HepG2 (cell line): ENCODE data around the gene SMARCAD1. TPM values are rescaled to one million over a fixed set of nuclear protein-coding genes. Genes with fewer than 3 reads are reported as not detected.

Experiments
- ARHGAP35 ChIP-seq: sonication (generic); formaldehyde crosslinking; IDR thresholded peaks from 2 replicates; pipeline ENCODE4 v1.9.0; 2022; ENCODE audit warnings: mild to moderate bottlenecking, inconsistent platforms, moderate library complexity, missing genetic modification reagents, borderline replicate concordance
- ATF1 ChIP-seq: IDR thresholded peaks from 2 replicates; pipeline ENCODE4 v1.6.1; 2016; ENCODE audit warnings: mild to moderate bottlenecking, control low read depth
- GTF2F1 ChIP-seq: fragments of 150-350 bp; IDR thresholded peaks from 2 replicates; pipeline ENCODE4 v1.6.1; 2014; ENCODE audit warnings: low read length
- MLLT10 ChIP-seq: sonication (generic); formaldehyde crosslinking; IDR thresholded peaks from 2 replicates; pipeline ENCODE4 v1.4.0; 2020; ENCODE audit warnings: missing genetic modification reagents
- MTA1 ChIP-seq: sonication (generic); formaldehyde crosslinking; IDR thresholded peaks from 2 replicates; pipeline ENCODE4 v1.4.0; 2020; ENCODE audit warnings: missing genetic modification reagents, mild to moderate bottlenecking, borderline replicate concordance
- RXRA ChIP-seq: sonication (generic); formaldehyde crosslinking; IDR thresholded peaks from 2 replicates; pipeline ENCODE4 v1.5.1; 2020; ENCODE audit warnings: missing genetic modification reagents
- SUZ12 ChIP-seq: fragments of 150-350 bp; IDR thresholded peaks from 2 replicates; pipeline ENCODE4 v1.6.1; 2014; ENCODE audit warnings: low read depth, low read length
- TBX2 ChIP-seq: sonication (generic); formaldehyde crosslinking; IDR thresholded peaks from 2 replicates; pipeline ENCODE4 v1.5.0; 2020; ENCODE audit warnings: missing genetic modification reagents, mild to moderate bottlenecking, borderline replicate concordance
- TMF1 ChIP-seq: sonication (generic); formaldehyde crosslinking; IDR thresholded peaks from 2 replicates; pipeline ENCODE4 v1.8.1; 2022; ENCODE audit warnings: low read depth, missing genetic modification reagents
- ZNF121 ChIP-seq: sonication (generic); formaldehyde crosslinking; IDR thresholded peaks from 2 replicates; pipeline ENCODE4 v1.5.0; 2020; ENCODE audit warnings: mild to moderate bottlenecking, missing genetic modification reagents
- ZNF17 ChIP-seq: sonication (generic); formaldehyde crosslinking; IDR thresholded peaks from 2 replicates; pipeline ENCODE4 v1.5.0; 2020; ENCODE audit warnings: mild to moderate bottlenecking, missing genetic modification reagents
- ZNF337 ChIP-seq: sonication (generic); formaldehyde crosslinking; IDR thresholded peaks from 2 replicates; pipeline ENCODE4 v1.5.1; 2020; ENCODE audit warnings: missing genetic modification reagents, low read depth, mild to moderate bottlenecking, borderline replicate concordance
- ZNF7 ChIP-seq: IDR thresholded peaks from 2 replicates; pipeline ENCODE4 v1.6.1; 2016; ENCODE audit warnings: missing biosample characterization, missing genetic modification reagents
- ZNF737 ChIP-seq: sonication (generic); formaldehyde crosslinking; IDR thresholded peaks from 2 replicates; pipeline ENCODE4 v1.5.0; 2020; ENCODE audit warnings: missing genetic modification reagents, mild to moderate bottlenecking, borderline replicate concordance
- ZNF788 ChIP-seq: sonication (generic); formaldehyde crosslinking; IDR thresholded peaks from 2 replicates; pipeline ENCODE4 v1.5.0; 2020; ENCODE audit warnings: mild to moderate bottlenecking, missing genetic modification reagents, borderline replicate concordance
- polyA plus RNA-seq, 8 experiments: library from polyadenylated mRNA; depleted of rRNA in 3 of 8; stranded (reverse) in 7 of 8; unstranded in 1 of 8; fragments of >200 nt; fragmentation: Illumina TruSeq in 4 of 8; extraction: Trizol in 4 of 8; gene quantifications; 2 replicates each; pipeline versions ENCODE4 v1.2.1 to v1.2.3, GENCODE V29; 2011 to 2016; ENCODE audit warnings: low read depth in 4 of 8, missing spikeins in 1 of 8, mixed read lengths in 1 of 8; ENCODE audit not compliant: insufficient read depth in 1 of 8
- total RNA-seq, 5 experiments: library from RNA; depleted of rRNA; stranded (reverse); fragments of >200 nt; fragmentation: Illumina TruSeq; extraction: Trizol; gene quantifications; 2 replicates each; pipeline ENCODE4 v1.2.3, GENCODE V29; 2016; ENCODE audit warnings: low read depth in 1 of 5
- TF ChIP-seq, protein P1 (sequence below): sonication (generic); formaldehyde crosslinking; IDR thresholded peaks from 2 replicates; pipeline ENCODE4 v1.5.1; 2020; ENCODE audit warnings: mild to moderate bottlenecking, missing genetic modification reagents, borderline replicate concordance
- TF ChIP-seq, protein P2 (sequence below): sonication (generic); formaldehyde crosslinking; IDR thresholded peaks from 2 replicates; pipeline ENCODE4 v1.4.0; 2020; ENCODE audit warnings: missing genetic modification reagents, low read depth, mild to moderate bottlenecking, borderline replicate concordance
- TF ChIP-seq, protein P3 (sequence below): sonication (generic); formaldehyde crosslinking; IDR thresholded peaks from 2 replicates; pipeline ENCODE4 v1.9.0; 2021; ENCODE audit warnings: mild to moderate bottlenecking, missing genetic modification reagents
- TF ChIP-seq, protein P4 (sequence below): sonication (generic); formaldehyde crosslinking; IDR thresholded peaks from 2 replicates; pipeline ENCODE4 v1.9.0; 2021; ENCODE audit warnings: missing genetic modification reagents, borderline replicate concordance

SMARCAD1 gene
- total and polyA plus RNA-seq, 2 of the 13 experiments (the other 11 are each of a cell fraction or from before 2014, with no cell fraction given): 18.2 to 35.9 TPM

DNA sequence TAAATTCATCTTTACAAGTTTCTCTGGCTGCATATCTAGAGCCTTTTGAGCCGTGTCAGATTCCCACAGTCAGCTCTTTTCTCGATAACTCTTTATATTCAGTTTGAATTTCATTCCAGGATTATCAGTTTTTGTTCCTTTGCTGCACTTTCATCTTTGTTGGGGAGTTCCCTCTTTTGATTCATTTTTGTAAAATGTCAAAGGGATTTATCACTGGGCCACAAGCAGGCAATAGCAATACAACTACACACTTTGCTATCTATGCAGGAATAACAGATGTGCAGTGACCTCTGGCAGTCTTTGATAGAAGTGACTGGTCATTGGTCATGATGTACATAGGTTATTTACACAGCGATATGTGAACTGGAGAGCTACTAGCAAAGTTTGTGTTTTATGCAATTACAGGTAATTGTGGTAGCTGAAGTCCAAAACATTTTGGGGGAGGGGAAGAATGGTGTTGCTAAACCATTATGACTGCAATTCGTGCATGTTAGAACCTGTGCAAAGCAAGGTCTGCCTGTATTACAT is 91.1 kb downstream of the SMARCAD1 start (continued):
- TF ChIP-seq MLLT10 (CRISPR knock-in tag): no peak
- TF ChIP-seq ZNF788 (CRISPR knock-in tag): no peak
- TF ChIP-seq, protein P1, sequence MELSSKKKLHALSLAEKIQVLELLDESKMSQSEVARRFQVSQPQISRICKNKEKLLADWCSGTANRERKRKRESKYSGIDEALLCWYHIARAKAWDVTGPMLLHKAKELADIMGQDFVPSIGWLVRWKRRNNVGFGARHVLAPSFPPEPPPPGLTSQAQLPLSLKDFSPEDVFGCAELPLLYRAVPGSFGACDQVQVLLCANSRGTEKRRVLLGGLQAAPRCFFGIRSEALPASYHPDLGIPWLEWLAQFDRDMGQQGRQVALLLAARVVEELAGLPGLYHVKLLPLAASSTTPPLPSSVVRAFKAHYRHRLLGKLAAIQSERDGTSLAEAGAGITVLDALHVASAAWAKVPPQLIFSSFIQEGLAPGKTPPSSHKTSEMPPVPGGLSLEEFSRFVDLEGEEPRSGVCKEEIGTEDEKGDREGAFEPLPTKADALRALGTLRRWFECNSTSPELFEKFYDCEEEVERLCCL: no peak
- TF ChIP-seq SUZ12: no peak
- no peak for TF ChIP-seq ZNF7 (CRISPR knock-in tag)
- TF ChIP-seq, protein P2, sequence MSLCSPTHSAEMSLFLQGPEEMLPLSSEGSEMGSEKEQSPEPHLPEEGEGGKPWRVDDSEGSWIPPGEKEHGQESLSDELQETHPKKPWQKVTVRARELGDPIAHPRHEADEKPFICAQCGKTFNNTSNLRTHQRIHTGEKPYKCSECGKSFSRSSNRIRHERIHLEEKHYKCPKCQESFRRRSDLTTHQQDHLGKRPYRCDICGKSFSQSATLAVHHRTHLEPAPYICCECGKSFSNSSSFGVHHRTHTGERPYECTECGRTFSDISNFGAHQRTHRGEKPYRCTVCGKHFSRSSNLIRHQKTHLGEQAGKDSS: no peak
- TF ChIP-seq ZNF17 (CRISPR knock-in tag): no peak
- TF ChIP-seq ZNF337 (CRISPR knock-in tag): no peak
- TF ChIP-seq, protein P3, sequence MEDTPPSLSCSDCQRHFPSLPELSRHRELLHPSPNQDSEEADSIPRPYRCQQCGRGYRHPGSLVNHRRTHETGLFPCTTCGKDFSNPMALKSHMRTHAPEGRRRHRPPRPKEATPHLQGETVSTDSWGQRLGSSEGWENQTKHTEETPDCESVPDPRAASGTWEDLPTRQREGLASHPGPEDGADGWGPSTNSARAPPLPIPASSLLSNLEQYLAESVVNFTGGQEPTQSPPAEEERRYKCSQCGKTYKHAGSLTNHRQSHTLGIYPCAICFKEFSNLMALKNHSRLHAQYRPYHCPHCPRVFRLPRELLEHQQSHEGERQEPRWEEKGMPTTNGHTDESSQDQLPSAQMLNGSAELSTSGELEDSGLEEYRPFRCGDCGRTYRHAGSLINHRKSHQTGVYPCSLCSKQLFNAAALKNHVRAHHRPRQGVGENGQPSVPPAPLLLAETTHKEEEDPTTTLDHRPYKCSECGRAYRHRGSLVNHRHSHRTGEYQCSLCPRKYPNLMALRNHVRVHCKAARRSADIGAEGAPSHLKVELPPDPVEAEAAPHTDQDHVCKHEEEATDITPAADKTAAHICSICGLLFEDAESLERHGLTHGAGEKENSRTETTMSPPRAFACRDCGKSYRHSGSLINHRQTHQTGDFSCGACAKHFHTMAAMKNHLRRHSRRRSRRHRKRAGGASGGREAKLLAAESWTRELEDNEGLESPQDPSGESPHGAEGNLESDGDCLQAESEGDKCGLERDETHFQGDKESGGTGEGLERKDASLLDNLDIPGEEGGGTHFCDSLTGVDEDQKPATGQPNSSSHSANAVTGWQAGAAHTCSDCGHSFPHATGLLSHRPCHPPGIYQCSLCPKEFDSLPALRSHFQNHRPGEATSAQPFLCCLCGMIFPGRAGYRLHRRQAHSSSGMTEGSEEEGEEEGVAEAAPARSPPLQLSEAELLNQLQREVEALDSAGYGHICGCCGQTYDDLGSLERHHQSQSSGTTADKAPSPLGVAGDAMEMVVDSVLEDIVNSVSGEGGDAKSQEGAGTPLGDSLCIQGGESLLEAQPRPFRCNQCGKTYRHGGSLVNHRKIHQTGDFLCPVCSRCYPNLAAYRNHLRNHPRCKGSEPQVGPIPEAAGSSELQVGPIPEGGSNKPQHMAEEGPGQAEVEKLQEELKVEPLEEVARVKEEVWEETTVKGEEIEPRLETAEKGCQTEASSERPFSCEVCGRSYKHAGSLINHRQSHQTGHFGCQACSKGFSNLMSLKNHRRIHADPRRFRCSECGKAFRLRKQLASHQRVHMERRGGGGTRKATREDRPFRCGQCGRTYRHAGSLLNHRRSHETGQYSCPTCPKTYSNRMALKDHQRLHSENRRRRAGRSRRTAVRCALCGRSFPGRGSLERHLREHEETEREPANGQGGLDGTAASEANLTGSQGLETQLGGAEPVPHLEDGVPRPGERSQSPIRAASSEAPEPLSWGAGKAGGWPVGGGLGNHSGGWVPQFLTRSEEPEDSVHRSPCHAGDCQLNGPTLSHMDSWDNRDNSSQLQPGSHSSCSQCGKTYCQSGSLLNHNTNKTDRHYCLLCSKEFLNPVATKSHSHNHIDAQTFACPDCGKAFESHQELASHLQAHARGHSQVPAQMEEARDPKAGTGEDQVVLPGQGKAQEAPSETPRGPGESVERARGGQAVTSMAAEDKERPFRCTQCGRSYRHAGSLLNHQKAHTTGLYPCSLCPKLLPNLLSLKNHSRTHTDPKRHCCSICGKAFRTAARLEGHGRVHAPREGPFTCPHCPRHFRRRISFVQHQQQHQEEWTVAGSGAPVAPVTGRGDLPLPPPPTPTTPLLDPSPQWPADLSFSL (CRISPR knock-in tag): peak; percentile 69; the same call in 1 of the 2 replicates
- TF ChIP-seq ARHGAP35 (CRISPR knock-in tag): no peak
- no peak for TF ChIP-seq GTF2F1
- no peak for TF ChIP-seq ZNF121 (CRISPR knock-in tag)
- no peak for TF ChIP-seq ZNF737 (CRISPR knock-in tag)
- no peak; the same call in 1 of the 2 replicates for TF ChIP-seq RXRA (CRISPR knock-in tag)
- TF ChIP-seq ATF1 (CRISPR knock-in tag): no peak
- no peak for TF ChIP-seq TMF1 (CRISPR knock-in tag)
- peak; percentile 55; the same call in 1 of the 2 replicates for TF ChIP-seq TBX2 (CRISPR knock-in tag)
- TF ChIP-seq, protein P4, sequence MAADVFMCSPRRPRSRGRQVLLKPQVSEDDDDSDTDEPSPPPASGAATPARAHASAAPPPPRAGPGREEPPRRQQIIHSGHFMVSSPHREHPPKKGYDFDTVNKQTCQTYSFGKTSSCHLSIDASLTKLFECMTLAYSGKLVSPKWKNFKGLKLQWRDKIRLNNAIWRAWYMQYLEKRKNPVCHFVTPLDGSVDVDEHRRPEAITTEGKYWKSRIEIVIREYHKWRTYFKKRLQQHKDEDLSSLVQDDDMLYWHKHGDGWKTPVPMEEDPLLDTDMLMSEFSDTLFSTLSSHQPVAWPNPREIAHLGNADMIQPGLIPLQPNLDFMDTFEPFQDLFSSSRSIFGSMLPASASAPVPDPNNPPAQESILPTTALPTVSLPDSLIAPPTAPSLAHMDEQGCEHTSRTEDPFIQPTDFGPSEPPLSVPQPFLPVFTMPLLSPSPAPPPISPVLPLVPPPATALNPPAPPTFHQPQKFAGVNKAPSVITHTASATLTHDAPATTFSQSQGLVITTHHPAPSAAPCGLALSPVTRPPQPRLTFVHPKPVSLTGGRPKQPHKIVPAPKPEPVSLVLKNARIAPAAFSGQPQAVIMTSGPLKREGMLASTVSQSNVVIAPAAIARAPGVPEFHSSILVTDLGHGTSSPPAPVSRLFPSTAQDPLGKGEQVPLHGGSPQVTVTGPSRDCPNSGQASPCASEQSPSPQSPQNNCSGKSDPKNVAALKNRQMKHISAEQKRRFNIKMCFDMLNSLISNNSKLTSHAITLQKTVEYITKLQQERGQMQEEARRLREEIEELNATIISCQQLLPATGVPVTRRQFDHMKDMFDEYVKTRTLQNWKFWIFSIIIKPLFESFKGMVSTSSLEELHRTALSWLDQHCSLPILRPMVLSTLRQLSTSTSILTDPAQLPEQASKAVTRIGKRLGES: no peak
- no peak for TF ChIP-seq MTA1 (CRISPR knock-in tag)
